K562 (cell line): ENCODE measurements around the gene MAD1L1. TPM values are rescaled to one million over a fixed set of nuclear protein-coding genes. Genes with fewer than 3 reads are reported as not detected.

ENCODE experiments used
- CHD4 ChIP-seq: fragments of 200-600 bp; sonication (generic); IDR thresholded peaks from 3 replicates; pipeline ENCODE4 v1.6.1; 2012; ENCODE audit warnings: low read depth, mild to moderate bottlenecking, mixed read lengths, low read length, inconsistent platforms; ENCODE audit not compliant: insufficient read depth, insufficient replicate concordance, poor library complexity, severe bottlenecking
- ETV6 ChIP-seq, 3 experiments: fragments of 150-350 bp in 1 of 3; sonication (generic) in 1 of 3; formaldehyde crosslinking in 1 of 3; IDR thresholded peaks; 2 replicates each; pipeline versions ENCODE4 v1.6.1 to v1.8.0; 2014 to 2022; ENCODE audit warnings: borderline replicate concordance in 2 of 3, low read depth in 2 of 3, antibody characterized with exemption in 1 of 3, low read length in 1 of 3, mild to moderate bottlenecking in 1 of 3, missing genetic modification reagents in 1 of 3
- FOXJ2 ChIP-seq: fragments of 200-800 bp; sonication (Bioruptor generic); IDR thresholded peaks from 2 replicates; pipeline ENCODE4 v1.6.1; 2016; ENCODE audit warnings: missing genetic modification characterization, missing compliant biosample characterization
- FOXK1 ChIP-seq: sonication (generic); formaldehyde crosslinking; IDR thresholded peaks from 2 replicates; pipeline ENCODE4 v1.8.0; 2022; ENCODE audit warnings: missing genetic modification reagents, mild to moderate bottlenecking, borderline replicate concordance
- KLF16 ChIP-seq: IDR thresholded peaks from 2 replicates; pipeline ENCODE4 v1.6.1; 2016; ENCODE audit warnings: antibody characterized with exemption
- LEF1 ChIP-seq: fragments of 450-650 bp; IDR thresholded peaks from 2 replicates; pipeline ENCODE4 v1.6.1; 2016; ENCODE audit warnings: mild to moderate bottlenecking
- MBD2 ChIP-seq: sonication (generic); IDR thresholded peaks from 2 replicates; pipeline ENCODE4 v1.6.1; 2016; ENCODE audit warnings: low read depth, borderline replicate concordance
- MCM2 ChIP-seq: fragments of 450-650 bp; IDR thresholded peaks from 2 replicates; pipeline ENCODE4 v1.6.1; 2017; ENCODE audit warnings: low read depth, mild to moderate bottlenecking
- MTA3 ChIP-seq: fragments of 450-650 bp; formaldehyde crosslinking; IDR thresholded peaks from 2 replicates; pipeline ENCODE4 v1.6.1; 2017; ENCODE audit warnings: mild to moderate bottlenecking, borderline replicate concordance
- NBN ChIP-seq: fragments of 450-650 bp; IDR thresholded peaks from 2 replicates; pipeline ENCODE4 v1.6.1; 2016; ENCODE audit warnings: low read depth, mild to moderate bottlenecking
- PHB2 ChIP-seq: fragments of 450-650 bp; IDR thresholded peaks from 2 replicates; pipeline ENCODE4 v1.6.1; 2017; ENCODE audit warnings: low read depth
- PHF20 ChIP-seq: fragments of 450-650 bp; IDR thresholded peaks from 2 replicates; pipeline ENCODE4 v1.6.1; 2018; ENCODE audit not compliant: partially characterized antibody
- SOX6 ChIP-seq: fragments of 450-650 bp; IDR thresholded peaks from 2 replicates; pipeline ENCODE4 v1.6.1; 2014; ENCODE audit warnings: mild to moderate bottlenecking
- SUPT5H ChIP-seq: fragments of 450-650 bp; IDR thresholded peaks from 2 replicates; pipeline ENCODE4 v1.6.1; 2016
- ZBTB1 ChIP-seq: sonication (generic); formaldehyde crosslinking; IDR thresholded peaks from 2 replicates; pipeline ENCODE4 v1.8.1; 2023; ENCODE audit warnings: missing genetic modification reagents, low read depth, mild to moderate bottlenecking, borderline replicate concordance
- ZNF12 ChIP-seq: sonication (generic); formaldehyde crosslinking; IDR thresholded peaks from 2 replicates; pipeline ENCODE4 v1.4.0; 2020; ENCODE audit warnings: mild to moderate bottlenecking, missing genetic modification reagents
- ZNF165 ChIP-seq: fragments of 250-450 bp; sonication (Bioruptor Pico); IDR thresholded peaks from 2 replicates; pipeline ENCODE4 v1.4.0; 2020; ENCODE audit warnings: borderline replicate concordance
- ZNF778 ChIP-seq: fragments of 450-650 bp; formaldehyde crosslinking; IDR thresholded peaks from 2 replicates; pipeline ENCODE4 v1.4.0; 2020; ENCODE audit warnings: mild to moderate bottlenecking, moderate library complexity
- polyA plus RNA-seq, 8 experiments: library from polyadenylated mRNA; depleted of rRNA in 4 of 8; stranded (reverse) in 5 of 8; unstranded in 3 of 8; fragments of >200 nt; fragmentation: Nextera tagmentation in 2 of 8; fragmentation: Illumina TruSeq in 1 of 8; extraction: Ambion mirVana in 2 of 8; extraction: Trizol in 1 of 8; gene quantifications; 2 replicates each; pipeline versions ENCODE4 v1.2.1 to v1.2.3, GENCODE V29; 2011 to 2014; ENCODE audit warnings: inconsistent platforms in 1 of 8, missing spikeins in 1 of 8
- total RNA-seq, 7 experiments: library from RNA; depleted of rRNA in 6 of 7; stranded (reverse); fragments of >200 nt in 6 of 7; fragmentation: Illumina TruSeq in 2 of 7; extraction: Trizol in 2 of 7; gene quantifications; 2 replicates each; pipeline versions ENCODE4 v1.2.1 to v1.2.3, GENCODE V29; 2011 to 2021; ENCODE audit warnings: low replicate concordance in 1 of 7
- TF ChIP-seq, protein P1 (sequence below): fragments of 150-350 bp; IDR thresholded peaks from 2 replicates; pipeline ENCODE4 v1.6.1; 2014; ENCODE audit warnings: low read depth, mild to moderate bottlenecking, low read length, borderline replicate concordance
- TF ChIP-seq, protein P2 (sequence below): fragments of 250-450 bp; sonication (Bioruptor Pico); IDR thresholded peaks from 2 replicates; pipeline ENCODE4 v1.9.0; 2021; ENCODE audit warnings: mild to moderate bottlenecking, inconsistent platforms
- TF ChIP-seq, protein P3 (sequence below): IDR thresholded peaks from 3 replicates; pipeline ENCODE4 v1.6.1; 2011; ENCODE audit warnings: borderline replicate concordance, mild to moderate bottlenecking, moderate library complexity; ENCODE audit not compliant: insufficient read length; ENCODE audit errors: extremely low read depth

Gene MAD1L1
- total and polyA plus RNA-seq, 9 of the 15 experiments (the other 6 are each of a cell fraction or from before 2014, with no cell fraction given), result 1.7 to 89.7 (median 18.0) TPM

DNA sequence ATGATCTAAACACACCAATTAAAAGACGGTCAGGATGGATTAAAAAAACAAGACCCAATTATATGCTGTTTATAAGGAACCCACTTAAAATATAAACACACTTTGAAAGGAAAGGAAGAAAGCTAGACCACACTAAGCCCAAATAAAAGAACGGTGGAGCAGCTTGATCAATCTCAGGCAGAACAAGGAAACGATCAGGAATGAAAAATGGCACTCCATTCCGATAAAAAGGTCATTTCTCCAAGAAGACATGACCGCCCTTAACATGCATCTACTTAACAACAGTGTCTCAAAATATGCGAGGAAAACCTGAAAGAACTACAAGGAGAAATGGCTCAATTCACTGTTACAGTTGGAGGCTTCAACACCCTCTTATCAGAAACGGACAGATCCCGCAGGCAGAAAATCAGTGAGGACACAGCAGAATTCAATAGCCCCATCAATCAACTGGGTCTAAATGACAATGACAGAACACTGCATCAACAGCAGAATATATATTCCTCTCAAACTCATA, 210.0 kb downstream of the MAD1L1 start (continued):
- TF ChIP-seq, protein P1, sequence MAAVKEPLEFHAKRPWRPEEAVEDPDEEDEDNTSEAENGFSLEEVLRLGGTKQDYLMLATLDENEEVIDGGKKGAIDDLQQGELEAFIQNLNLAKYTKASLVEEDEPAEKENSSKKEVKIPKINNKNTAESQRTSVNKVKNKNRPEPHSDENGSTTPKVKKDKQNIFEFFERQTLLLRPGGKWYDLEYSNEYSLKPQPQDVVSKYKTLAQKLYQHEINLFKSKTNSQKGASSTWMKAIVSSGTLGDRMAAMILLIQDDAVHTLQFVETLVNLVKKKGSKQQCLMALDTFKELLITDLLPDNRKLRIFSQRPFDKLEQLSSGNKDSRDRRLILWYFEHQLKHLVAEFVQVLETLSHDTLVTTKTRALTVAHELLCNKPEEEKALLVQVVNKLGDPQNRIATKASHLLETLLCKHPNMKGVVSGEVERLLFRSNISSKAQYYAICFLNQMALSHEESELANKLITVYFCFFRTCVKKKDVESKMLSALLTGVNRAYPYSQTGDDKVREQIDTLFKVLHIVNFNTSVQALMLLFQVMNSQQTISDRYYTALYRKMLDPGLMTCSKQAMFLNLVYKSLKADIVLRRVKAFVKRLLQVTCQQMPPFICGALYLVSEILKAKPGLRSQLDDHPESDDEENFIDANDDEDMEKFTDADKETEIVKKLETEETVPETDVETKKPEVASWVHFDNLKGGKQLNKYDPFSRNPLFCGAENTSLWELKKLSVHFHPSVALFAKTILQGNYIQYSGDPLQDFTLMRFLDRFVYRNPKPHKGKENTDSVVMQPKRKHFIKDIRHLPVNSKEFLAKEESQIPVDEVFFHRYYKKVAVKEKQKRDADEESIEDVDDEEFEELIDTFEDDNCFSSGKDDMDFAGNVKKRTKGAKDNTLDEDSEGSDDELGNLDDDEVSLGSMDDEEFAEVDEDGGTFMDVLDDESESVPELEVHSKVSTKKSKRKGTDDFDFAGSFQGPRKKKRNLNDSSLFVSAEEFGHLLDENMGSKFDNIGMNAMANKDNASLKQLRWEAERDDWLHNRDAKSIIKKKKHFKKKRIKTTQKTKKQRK, result no peak
- no peak for TF ChIP-seq MCM2
- TF ChIP-seq SOX6, result peak; percentile 96
- TF ChIP-seq, protein P2, sequence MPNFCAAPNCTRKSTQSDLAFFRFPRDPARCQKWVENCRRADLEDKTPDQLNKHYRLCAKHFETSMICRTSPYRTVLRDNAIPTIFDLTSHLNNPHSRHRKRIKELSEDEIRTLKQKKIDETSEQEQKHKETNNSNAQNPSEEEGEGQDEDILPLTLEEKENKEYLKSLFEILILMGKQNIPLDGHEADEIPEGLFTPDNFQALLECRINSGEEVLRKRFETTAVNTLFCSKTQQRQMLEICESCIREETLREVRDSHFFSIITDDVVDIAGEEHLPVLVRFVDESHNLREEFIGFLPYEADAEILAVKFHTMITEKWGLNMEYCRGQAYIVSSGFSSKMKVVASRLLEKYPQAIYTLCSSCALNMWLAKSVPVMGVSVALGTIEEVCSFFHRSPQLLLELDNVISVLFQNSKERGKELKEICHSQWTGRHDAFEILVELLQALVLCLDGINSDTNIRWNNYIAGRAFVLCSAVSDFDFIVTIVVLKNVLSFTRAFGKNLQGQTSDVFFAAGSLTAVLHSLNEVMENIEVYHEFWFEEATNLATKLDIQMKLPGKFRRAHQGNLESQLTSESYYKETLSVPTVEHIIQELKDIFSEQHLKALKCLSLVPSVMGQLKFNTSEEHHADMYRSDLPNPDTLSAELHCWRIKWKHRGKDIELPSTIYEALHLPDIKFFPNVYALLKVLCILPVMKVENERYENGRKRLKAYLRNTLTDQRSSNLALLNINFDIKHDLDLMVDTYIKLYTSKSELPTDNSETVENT (CRISPR knock-in tag), result no peak
- TF ChIP-seq CHD4, result no peak
- no peak for TF ChIP-seq ZNF778 (CRISPR knock-in tag)
- TF ChIP-seq MBD2, result peak; percentile 76
- TF ChIP-seq ZBTB1 (CRISPR knock-in tag), result no peak
- no peak for TF ChIP-seq ZNF12 (CRISPR knock-in tag)
- TF ChIP-seq KLF16, result peak; percentile 96
- TF ChIP-seq PHB2, result peak; percentile 86
- TF ChIP-seq PHF20, result no peak
- TF ChIP-seq FOXJ2 (tag), result peak; percentile 77; the same call in 1 of the 2 replicates
- TF ChIP-seq FOXK1 (CRISPR knock-in tag), result no peak
- peak; percentile 74; the same call in 1 of the 2 replicates for TF ChIP-seq MTA3
- TF ChIP-seq, protein P3, sequence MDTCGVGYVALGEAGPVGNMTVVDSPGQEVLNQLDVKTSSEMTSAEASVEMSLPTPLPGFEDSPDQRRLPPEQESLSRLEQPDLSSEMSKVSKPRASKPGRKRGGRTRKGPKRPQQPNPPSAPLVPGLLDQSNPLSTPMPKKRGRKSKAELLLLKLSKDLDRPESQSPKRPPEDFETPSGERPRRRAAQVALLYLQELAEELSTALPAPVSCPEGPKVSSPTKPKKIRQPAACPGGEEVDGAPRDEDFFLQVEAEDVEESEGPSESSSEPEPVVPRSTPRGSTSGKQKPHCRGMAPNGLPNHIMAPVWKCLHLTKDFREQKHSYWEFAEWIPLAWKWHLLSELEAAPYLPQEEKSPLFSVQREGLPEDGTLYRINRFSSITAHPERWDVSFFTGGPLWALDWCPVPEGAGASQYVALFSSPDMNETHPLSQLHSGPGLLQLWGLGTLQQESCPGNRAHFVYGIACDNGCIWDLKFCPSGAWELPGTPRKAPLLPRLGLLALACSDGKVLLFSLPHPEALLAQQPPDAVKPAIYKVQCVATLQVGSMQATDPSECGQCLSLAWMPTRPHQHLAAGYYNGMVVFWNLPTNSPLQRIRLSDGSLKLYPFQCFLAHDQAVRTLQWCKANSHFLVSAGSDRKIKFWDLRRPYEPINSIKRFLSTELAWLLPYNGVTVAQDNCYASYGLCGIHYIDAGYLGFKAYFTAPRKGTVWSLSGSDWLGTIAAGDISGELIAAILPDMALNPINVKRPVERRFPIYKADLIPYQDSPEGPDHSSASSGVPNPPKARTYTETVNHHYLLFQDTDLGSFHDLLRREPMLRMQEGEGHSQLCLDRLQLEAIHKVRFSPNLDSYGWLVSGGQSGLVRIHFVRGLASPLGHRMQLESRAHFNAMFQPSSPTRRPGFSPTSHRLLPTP, result no peak
- TF ChIP-seq SUPT5H, result no peak
- TF ChIP-seq NBN, result peak; percentile 95
- no peak for TF ChIP-seq ZNF165
- peak; percentile 99 for TF ChIP-seq LEF1
- TF ChIP-seq ETV6 (IDR thresholded peaks at IDR 0.05; ENCODE audit: borderline replicate concordance in 1 of 2, low read depth in 2 of 2, low read length in 1 of 2), result 0 out of 4 replicates have a peak, but pooled peaks of 1 of the 2 experiments have one; percentile 27
- TF ChIP-seq ETV6 (CRISPR knock-in tag; IDR thresholded peaks at IDR 0.05; ENCODE audit: borderline replicate concordance), result no peak
